GM18505 (cell line): Measurements from ENCODE around the gene CDH23.

ENCODE experiments used
- ATAC-seq: cut with Tn5 transposase; IDR thresholded peaks from one replicate; pipeline ENCODE4 v1.9.1; 2021; ENCODE audit not compliant: unreplicated experiment
- POLR2A ChIP-seq: IDR thresholded peaks from 4 replicates; pipeline ENCODE4 v1.6.1; 2011; ENCODE audit warnings: borderline replicate concordance; ENCODE audit not compliant: insufficient read depth, insufficient read length; ENCODE audit errors: extremely low read depth

The CDH23 gene

DNA sequence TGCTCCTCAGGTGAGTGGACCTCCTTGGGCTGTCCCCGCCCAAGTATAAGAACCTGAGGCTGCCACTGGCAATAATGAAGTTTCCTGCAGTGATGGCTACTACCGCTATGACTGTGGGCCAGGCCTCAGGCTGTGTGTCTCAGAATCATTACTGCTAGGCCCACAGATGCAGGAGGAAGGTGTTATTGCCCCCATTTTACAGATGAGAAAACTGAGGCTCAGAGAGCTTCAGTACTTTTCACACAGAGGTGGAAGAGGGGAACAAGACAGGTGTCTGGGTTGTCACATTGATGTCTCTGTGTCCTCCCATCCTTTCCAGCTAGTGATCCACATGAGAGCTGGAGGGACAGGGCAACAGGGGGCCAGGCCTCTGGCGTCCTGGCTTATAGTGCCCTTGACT lies 155.2 kb downstream of the CDH23 start:
- ATAC-seq: no peak
- no peak for TF ChIP-seq POLR2A

DNA sequence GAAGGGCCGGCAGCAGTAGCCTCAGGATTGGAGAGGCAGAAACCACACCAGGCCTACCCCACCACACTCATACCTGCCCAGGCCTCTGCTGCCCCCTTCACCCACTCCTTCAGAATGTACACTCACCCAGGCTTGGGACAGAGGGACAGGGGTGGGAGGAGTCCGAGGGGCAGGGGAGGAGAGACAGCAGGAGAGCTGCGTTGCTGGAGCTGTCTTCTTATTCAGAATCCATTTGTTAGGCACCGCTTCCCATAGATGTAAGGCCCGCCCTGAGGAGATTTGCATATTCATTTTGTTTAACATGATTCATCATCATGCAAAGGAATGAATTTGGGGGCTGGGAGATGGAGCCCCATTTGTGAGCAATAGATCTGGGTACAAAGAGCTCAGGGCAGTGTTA lies 156.7 kb downstream of the CDH23 start:
- no peak for TF ChIP-seq POLR2A
- no peak for ATAC-seq

DNA sequence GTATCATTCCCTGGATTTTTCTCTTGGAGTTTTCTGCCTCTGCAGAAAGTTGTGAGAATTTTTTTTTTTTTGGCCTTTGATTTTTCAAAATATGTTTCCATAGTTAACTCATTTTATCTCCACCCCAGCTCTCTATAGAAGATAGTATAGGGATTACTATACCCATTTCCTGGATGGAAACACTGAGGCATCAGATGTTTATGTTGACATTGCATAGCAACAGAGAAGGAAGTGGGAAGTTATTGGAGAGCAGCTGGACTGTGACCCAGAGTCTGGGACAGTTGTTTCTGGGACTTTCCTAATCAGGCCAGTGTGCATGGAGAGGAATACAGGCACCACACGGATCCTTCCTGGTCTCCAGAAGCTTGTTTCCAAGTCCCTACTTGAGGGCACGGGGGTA lies 158.0 kb downstream of the CDH23 start:
- no peak for ATAC-seq
- no peak for TF ChIP-seq POLR2A

DNA sequence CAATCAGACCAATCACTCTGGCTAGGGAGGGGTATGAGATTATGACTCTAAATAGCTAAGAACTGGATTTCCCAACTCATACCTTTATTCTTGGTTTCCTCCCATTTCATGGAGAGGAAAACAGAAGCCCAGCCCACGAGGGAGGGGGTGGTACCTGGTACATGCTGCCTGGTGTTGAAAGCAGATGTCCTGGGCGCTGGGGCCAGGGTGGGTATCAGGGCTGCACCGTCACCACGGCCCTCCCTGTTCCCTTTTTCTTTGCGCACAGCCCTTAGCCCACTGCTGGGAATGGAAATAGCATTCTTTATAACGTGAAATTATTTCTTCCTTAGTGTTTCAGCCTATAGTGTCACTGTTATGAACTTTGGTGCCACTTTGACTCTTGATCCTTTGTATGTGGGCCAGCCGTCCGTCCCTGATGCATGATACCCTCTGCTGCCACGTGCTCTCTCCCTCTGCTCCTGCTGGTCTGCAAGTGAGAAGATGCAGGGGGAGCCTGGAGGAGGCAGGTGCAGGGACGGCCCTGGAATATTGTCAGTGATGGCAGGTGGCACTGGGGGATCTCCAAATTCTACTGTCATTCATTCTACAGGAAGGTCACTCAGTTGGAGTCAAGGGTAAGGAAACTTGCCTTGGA lies 158.5 kb downstream of the CDH23 start:
- TF ChIP-seq POLR2A: no peak
- ATAC-seq: no peak

DNA sequence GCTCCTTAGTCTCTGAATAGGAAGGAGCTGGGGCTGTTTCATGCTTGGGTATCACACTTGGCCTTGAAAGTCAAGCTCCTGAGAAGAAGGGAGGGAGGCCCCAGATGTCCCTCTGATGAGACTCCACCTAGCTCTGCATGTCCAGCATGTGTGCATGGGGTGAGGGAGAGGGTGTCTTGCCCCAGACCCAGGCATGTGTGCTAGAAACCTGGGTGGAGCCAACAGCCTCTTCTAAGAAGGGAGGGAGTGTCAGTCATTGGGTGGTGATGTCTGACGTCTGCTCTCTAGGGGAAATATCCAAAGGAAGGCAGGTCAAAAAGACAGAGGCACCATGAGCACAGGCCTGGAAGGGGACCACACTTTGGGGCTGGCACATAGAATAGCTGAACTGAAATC lies 159.0 kb downstream of the CDH23 start:
- no peak for TF ChIP-seq POLR2A
- ATAC-seq: no peak

DNA sequence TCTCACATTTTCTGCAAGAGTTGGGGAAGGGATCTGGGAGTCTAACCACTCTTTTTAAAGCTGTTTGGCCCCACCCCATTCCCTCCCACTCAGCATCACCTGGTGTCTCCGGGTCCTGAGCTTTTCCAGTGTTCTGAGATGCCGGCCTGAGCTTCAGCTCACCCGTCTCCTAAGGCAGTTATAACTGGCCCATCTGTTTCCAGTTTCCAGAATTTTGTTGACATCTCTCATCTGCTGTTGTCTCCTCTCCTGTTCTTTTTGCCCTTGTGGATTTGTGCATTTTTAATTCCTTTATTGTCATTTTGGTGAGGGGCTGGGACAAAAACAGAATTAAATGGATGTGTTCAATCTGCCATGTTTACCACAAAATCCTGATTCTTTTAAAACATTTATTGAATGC lies 162.3 kb downstream of the CDH23 start:
- TF ChIP-seq POLR2A: no peak
- ATAC-seq: no peak

DNA sequence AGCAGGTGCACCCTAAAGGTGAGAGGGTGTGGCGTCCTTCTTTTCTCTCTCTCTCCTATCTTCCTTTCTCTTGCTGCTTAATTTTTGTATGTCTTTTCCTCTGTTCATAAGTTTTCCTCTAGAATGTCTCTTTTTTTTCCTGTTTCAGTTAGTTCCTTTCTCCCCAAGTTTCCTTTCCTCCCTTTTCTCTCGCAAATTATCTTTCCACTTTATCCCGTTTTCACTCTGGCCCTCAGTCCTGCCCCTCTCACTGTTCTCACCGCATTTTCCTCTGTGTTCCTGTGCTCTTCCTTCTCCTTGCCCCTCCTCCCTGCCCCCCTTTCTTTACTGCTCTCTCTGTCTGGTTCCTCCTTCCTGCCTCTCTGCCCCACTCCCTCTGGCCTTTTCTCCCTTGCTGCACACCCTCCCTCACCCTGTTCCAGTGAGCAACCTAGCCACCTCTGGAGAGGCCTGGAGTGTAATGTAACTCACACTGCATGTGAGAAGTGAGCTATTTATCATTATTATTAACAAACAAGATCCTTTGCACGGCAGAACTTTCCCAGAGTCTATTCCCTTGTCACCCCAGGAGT lies 164.4 kb downstream of the CDH23 start:
- ATAC-seq: no peak
- TF ChIP-seq POLR2A: no peak

DNA sequence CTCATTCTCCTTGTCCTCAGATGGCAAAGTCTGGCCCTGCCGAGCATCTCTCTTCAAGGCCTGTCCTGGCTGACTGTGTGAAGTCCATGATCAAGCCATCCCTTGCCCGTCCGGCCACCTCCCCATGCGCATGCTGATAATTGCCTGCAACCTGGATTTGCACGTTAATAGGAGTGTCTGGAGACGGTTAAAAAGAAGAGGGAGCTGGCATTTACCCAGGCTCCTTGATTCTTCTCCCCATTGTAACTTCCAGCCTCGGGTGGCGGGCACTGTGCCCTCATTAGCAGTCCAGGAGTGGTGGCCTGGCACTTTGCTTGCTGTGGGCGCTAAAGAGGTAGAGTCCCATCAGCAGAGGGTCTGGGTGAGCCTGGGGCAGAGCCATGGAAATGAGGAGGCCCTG lies 165.5 kb downstream of the CDH23 start:
- TF ChIP-seq POLR2A: no peak
- no peak for ATAC-seq

DNA sequence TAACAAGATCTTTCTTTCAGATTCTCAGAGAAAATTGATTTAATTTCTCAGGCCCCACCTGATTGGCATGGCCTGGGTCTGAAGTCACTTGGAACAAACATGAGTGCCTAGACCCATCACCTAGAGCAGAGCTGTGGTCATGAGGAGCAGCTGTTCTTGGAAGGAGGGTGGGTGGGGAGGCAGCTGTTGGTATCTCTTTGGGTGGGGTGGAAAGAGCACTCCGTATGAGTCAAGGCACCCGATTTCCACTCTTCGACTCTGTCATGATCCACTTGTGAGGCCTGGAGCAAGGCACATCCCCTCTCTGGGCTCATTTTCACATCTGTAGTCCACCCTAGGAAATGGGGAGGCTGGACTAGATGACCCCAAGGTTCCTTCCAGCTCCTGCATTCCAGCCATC lies 166.2 kb downstream of the CDH23 start:
- no peak for TF ChIP-seq POLR2A
- no peak for ATAC-seq

DNA sequence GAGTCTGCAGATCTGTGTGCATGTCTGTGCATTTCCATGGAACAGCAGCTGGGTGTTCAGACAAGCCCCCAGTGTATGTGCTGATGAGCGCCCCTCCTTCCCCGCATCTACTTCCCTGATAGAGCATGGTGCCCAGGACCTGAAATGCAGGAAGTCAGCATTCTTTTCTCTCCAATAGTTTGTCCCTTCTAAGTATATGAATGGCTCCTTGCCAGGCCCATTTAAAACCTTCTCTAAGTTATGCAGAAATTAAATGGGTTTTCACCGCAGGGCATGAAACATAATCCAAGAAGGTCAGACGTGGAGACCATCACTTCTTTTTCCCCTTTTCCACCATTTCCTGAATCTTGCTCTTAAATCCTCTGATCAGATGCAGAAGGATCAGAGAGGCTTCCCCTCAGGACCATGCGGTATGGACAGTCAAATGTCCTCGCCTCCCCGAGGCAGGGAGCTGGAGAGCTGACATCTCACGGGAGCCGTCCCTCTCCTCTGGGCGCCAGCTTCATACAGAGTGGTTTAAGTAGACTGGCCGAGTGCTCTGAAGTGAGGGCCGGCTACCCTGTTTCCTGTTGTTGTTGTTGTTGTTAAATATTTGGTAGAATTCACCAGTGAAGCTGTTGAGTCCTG lies 167.6 kb downstream of the CDH23 start:
- no peak for ATAC-seq
- no peak for TF ChIP-seq POLR2A

DNA sequence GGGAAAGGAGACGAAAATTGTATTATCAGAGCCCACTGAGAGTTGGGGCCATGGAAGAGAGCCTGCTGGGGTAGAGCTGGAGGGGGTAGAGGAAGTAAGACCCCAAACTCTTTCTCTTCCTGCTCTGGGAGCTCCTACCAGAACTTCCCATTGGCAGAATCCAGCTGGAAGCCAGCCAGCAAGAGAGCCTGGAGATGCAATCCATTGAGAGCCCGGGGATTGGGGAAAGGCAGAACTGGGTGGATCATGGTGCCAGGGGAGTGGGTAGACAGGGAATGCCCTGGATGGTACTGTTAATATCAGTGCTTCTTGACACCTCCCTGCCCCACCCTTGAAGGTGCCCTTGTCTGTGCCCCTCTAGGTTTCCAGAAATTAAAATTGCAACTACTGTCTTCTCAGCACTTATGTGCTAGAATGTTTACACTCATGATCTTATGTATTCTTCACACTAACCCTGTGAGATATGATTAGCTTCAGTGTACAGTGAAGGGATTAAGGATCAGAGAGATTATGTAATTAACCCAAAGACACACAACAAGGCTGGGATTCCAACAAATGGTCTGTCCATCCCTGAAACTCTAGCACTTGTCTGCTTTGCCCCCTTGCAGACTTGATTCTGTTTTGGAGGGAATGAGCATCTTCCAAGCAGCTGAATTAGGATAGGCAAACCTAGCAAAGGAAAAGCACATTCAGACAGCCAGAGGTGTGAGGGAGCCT lies 168.7 kb downstream of the CDH23 start:
- ATAC-seq: no peak
- no peak for TF ChIP-seq POLR2A

DNA sequence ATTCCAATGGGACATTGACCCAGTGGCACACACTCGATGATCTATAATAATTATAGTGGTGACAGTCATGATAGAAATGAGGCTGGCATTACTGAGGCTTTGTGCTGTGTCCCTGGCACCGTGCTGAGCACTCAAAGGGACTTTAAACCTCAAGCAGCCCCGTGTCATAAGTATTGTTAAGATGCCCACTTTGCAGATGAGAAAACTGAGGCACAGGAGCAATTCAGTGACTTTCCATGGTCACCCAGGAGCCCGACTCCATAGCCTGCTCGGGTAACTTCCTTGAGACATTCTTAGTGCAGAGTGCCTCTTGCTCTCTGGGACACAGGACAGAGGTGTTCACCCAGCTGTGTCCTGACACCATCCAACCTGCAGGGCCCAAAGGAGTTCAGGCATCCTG lies 170.3 kb downstream of the CDH23 start:
- no peak for ATAC-seq
- no peak for TF ChIP-seq POLR2A

DNA sequence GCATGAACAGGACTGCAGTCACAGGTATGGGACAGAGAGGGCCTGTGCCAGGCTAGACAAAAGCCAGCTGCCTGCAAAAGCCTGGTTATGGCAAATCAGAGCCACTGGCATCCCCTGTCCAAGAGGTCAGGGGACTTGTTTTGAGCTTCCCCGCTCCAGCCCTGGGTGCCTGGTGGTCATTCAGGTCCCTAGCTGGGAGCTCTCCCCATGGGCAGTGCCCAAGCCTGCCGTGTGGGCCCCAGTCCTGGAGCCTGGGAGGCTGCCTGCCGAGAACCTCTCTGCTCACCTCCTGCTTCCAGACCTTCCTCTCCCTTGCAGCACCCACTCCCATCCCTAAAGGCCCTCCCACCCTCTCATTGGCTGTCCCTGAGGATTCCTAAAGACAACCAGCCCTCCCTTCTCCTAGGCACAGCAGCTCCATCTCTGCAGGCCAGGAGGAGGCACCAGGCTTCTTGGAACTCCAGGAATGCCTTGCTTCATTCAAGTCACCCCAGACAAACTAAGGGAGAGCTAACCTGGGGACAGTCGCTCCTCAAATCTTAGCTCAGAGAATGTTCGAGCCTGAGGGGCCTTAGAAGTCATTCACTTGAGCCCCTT lies 172.3 kb downstream of the CDH23 start:
- no peak for TF ChIP-seq POLR2A
- no peak for ATAC-seq
